Skin epidermis (tissue), 12 donors: ENCODE data around the gene ZFAND2B.
"Not testable (repeated sequence)": the region's sequence is repeated elsewhere in the genome, so short reads cannot be mapped to it uniquely, and the experiment has no call there.

ENCODE experiments used
- H3K27ac ChIP-seq, 21 experiments: fragments of 200-600 bp; sonication (generic) in 11 of 21; one replicate each; pipeline ENCODE4 v1.5.0; 2020; ENCODE audit warnings: mild to moderate bottlenecking in 3 of 21, inconsistent platforms in 2 of 21, moderate library complexity in 2 of 21
- H3K4me3 ChIP-seq, 7 experiments: fragments of 200-600 bp; sonication (generic) in 2 of 7; one replicate each; pipeline ENCODE4 v1.5.0; 2020; ENCODE audit warnings: inconsistent platforms in 2 of 7, mild to moderate bottlenecking in 2 of 7, moderate library complexity in 1 of 7

Gene ZFAND2B

GRCh38 chr2:219245148-219245898 is 38.7 kb downstream of the ZFAND2B start, which contains the start of the genes GLB1L and STK16:
TSS of gene GLB1L (minus strand) at chr2:219245444. CDS start at chr2:219243573, 1,871 bp downstream.
TSS of gene STK16 (plus strand) at chr2:219245479. CDS start at chr2:219246000, 521 bp downstream.
- H3K4me3 ChIP-seq: peak within 1 kb of the TSS; percentile 66 to 92 (median 76)

GRCh38 chr2:219245899-219246230 is 39.3 kb downstream of the ZFAND2B start:
- peak overlapping the region; percentile 66 to 92 (median 76) for H3K4me3 ChIP-seq
- H3K27ac ChIP-seq: peak overlapping the region; percentile 71 to 99 (median 93)

More at GRCh38 chr2:219245148-219245898, 38.7 kb downstream of the ZFAND2B start, which contains the start of the genes GLB1L and STK16:
- peak within 1 kb of the TSS; percentile 71 to 99 (median 93) for H3K27ac ChIP-seq

GRCh38 chr2:219246559-219246958 is 40.0 kb downstream of the ZFAND2B start:
- Histone ChIP-seq H3K27ac (peak overlapping the region in 17 of 21 experiments; percentile 33 to 98 (median 91)), H3K4me3 (no peak overlapping the region)

GRCh38 chr2:219247678-219248642 is 41.4 kb downstream of the ZFAND2B start:
- Histone ChIP-seq H3K4me3 (no peak overlapping the region), H3K27ac (peak overlapping the region in 20 of 21 experiments; percentile 57 to 98 (median 86))

- Histone ChIP-seq H3K4me3 (peak overlapping the region in 3 of 7 experiments; percentile 8 to 24 (median 20)), H3K27ac (peak overlapping the region in 20 of 21 experiments; percentile 57 to 98 (median 86))
Measured at GRCh38 chr2:219248845-219249202, 42.2 kb downstream of the ZFAND2B start.

- peak overlapping the region in 6 of 7 experiments; percentile 2 to 75 (median 16) for H3K4me3 ChIP-seq
- peak overlapping the region in 20 of 21 experiments; percentile 57 to 98 (median 86) for H3K27ac ChIP-seq
Measured at GRCh38 chr2:219249203-219249980, 42.8 kb downstream of the ZFAND2B start.

GRCh38 chr2:219250049-219250781 is 43.6 kb downstream of the ZFAND2B start:
- H3K4me3 ChIP-seq: peak overlapping the region in 5 of 7 experiments; percentile 2 to 75 (median 20)
- peak overlapping the region; percentile 15 to 98 (median 82) for H3K27ac ChIP-seq

- H3K27ac ChIP-seq: peak overlapping the region in 16 of 21 experiments; percentile 10 to 98 (median 90)
- peak overlapping the region; percentile 50 to 79 (median 67) for H3K4me3 ChIP-seq
Measured at GRCh38 chr2:219251656-219252055, 45.1 kb downstream of the ZFAND2B start.

- H3K4me3 ChIP-seq: peak overlapping the region; percentile 50 to 79 (median 67)
- H3K27ac ChIP-seq: peak overlapping the region in 20 of 21 experiments; percentile 76 to 98 (median 88)
Measured at GRCh38 chr2:219252084-219252483, 45.5 kb downstream of the ZFAND2B start.

GRCh38 chr2:219252570-219252899 is 46.0 kb downstream of the ZFAND2B start:
- peak overlapping the region; percentile 50 to 79 (median 67) for H3K4me3 ChIP-seq
- peak overlapping the region; percentile 43 to 98 (median 87) for H3K27ac ChIP-seq

GRCh38 chr2:219252900-219253752 is 46.5 kb downstream of the ZFAND2B start, which contains the start of gene TUBA4B:
TSS of gene TUBA4B (plus strand) at chr2:219253243. CDS start at chr2:219253408, 165 bp downstream.
- Histone ChIP-seq H3K27ac (peak within 1 kb of the TSS; percentile 50 to 98 (median 87)), H3K4me3 (peak within 1 kb of the TSS; percentile 50 to 79 (median 67))

- peak within 1 kb of the TSS; percentile 50 to 79 (median 67) for H3K4me3 ChIP-seq
- peak within 1 kb of the TSS; percentile 50 to 98 (median 87) for H3K27ac ChIP-seq
Measured at GRCh38 chr2:219253753-219254589, 47.4 kb downstream of the ZFAND2B start, which contains the start of gene TUBA4A. TSS of gene TUBA4A (minus strand) at chr2:219253918. CDS start at chr2:219253858, 60 bp downstream.

- Histone ChIP-seq H3K4me3 (peak overlapping the region; percentile 50 to 79 (median 67)), H3K27ac (peak overlapping the region; percentile 50 to 98 (median 84))
Measured at GRCh38 chr2:219254590-219255201, 48.1 kb downstream of the ZFAND2B start.

- not testable (repeated sequence) for H3K4me3 ChIP-seq, H3K27ac ChIP-seq
Measured at GRCh38 chr2:219258942-219259341, 52.4 kb downstream of the ZFAND2B start.
